Activated T-helper 17 cell treated with anti-CD3 and anti-CD28 coated beads, Interleukin-2, amount 50 U/mL, for 72 hours (primary cell): ENCODE data around the gene KYNU. TPM values are rescaled to one million over a fixed set of nuclear protein-coding genes. Genes with fewer than 3 reads are reported as not detected.

Experiments used
- ATAC-seq: fragments of 150-1000 bp; cut with Tn5 transposase; replicated peaks from 2 replicates; pipeline ENCODE4 v1.10.0; 2021; ENCODE audit warnings: mild to moderate bottlenecking, moderate library complexity
- H3K27ac Mint-ChIP-seq: one replicate; pipeline ENCODE4 v1.8.0; 2022; ENCODE audit warnings: mixed read lengths
- H3K27me3 Mint-ChIP-seq: one replicate; pipeline ENCODE4 v1.8.0; 2022; ENCODE audit warnings: mixed read lengths
- H3K36me3 Mint-ChIP-seq: one replicate; pipeline ENCODE4 v1.8.0; 2022; ENCODE audit warnings: low read depth, mild to moderate bottlenecking, mixed read lengths
- H3K4me1 Mint-ChIP-seq: one replicate; pipeline ENCODE4 v1.8.0; 2022; ENCODE audit warnings: mixed read lengths
- H3K4me3 Mint-ChIP-seq: one replicate; pipeline ENCODE4 v1.8.0; 2022; ENCODE audit warnings: mild to moderate bottlenecking, mixed read lengths
- H3K9me3 Mint-ChIP-seq: one replicate; pipeline ENCODE4 v1.8.0; 2022; ENCODE audit warnings: mixed read lengths
- total RNA-seq, 2 donors: library from RNA; stranded (reverse); gene quantifications; one replicate each; pipeline ENCODE4 v1.2.3, GENCODE V29; 2022

KYNU gene
- total RNA-seq, 2 donors from 2014 or later: 0.05 TPM; not detected in 1

DNA sequence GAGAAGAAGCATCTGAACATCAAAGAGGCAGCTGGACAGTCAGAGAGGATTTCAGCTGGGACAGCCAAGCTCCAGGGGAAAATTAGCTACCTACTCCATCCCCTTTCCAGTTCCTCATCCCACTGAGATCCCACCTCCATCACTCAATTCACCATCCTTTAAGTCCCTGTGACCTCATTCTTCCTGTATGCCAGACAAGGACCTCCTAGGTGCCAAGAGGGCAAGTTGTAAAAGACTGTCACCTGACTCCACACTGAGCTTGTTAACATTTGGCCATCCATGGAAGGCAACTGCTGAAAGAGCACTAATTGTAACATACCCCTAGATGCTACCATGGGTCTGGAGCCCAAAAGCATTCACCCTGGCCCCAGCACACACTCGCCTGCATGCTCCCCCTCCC is 97.8 kb downstream of the KYNU start:
- no peak for ATAC-seq
- Mint-ChIP-seq H3K27ac (no peak overlapping the region), H3K4me1 (no peaks in the 10 kb centered on the region), H3K9me3 (no peaks in the 10 kb centered on the region), H3K27me3 (no peaks in the 10 kb centered on the region), H3K4me3 (no peak overlapping the region), H3K36me3 (no peaks in the 10 kb centered on the region)

DNA sequence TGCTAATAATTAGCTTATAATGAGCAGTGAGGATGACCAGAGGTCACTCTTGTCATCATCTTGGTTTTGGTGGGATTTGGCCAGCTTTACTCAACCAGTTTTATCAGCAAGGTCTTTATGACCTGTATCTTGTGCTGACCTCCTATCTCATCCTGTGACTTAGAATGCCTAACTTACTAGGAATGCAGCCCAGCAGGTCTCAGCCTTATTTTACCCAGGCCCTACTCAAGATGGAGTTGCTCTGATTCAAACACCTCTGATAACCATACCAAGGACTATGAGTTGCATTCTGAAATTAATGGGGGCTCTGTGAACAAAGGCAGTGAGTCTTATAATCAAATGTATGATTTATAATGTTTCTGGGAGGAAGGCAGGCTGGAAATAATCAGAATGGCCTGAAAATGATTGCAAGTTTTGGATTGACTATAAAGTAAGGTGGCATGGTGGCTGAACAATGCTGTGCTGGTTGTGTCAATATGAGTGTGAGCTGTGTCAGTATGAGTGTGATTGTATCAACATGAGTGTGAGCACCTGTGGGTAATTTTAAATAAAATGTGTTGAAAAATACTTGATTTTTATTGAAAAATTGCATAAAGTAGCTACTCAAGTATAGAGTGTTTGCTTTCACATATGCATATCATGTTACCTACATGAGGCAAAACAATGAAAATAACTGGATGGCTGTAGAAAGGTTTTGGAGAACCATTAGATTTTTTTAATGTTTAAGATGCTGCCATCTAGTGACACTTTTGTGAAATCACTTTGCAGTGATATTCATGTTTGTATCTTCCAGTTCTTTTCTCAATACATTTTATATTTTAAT is 103.0 kb downstream of the KYNU start:
- Mint-ChIP-seq H3K27me3 (peaks cover 5% of the 10 kb centered on the region), H3K36me3 (no peaks in the 10 kb centered on the region), H3K4me3 (no peak overlapping the region), H3K9me3 (no peaks in the 10 kb centered on the region), H3K27ac (no peak overlapping the region), H3K4me1 (no peaks in the 10 kb centered on the region)
- peak; percentile 53 for ATAC-seq

GRCh38 chr2:142981069-142981378 is 103.6 kb downstream of the KYNU start:
- no peak overlapping the region for H3K27ac Mint-ChIP-seq
- ATAC-seq: no peak
- H3K4me3 Mint-ChIP-seq: no peak overlapping the region

DNA sequence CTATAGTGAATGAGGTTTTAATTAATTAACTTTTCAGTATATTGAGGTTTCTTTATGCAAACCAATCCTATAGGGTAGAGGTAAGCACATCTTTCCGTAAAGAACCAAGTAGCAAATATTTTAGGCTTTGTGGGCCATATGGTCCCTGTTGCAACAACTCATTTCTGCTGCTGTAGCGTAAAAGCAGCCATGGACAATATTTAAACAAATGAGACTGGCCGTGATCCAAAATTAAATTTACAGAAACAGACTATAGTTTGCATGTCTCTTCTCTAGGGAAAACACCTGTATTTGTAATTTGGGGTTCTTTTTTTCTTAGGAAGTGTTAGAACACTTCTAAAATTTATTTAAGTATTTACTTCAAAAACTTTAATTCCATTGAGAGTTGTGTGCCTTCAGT is 104.3 kb downstream of the KYNU start:
- Mint-ChIP-seq H3K36me3 (no peaks in the 10 kb centered on the region), H3K4me3 (no peak overlapping the region), H3K9me3 (no peaks in the 10 kb centered on the region), H3K4me1 (no peaks in the 10 kb centered on the region), H3K27ac (no peak overlapping the region), H3K27me3 (peaks cover 5% of the 10 kb centered on the region)
- ATAC-seq: no peak

More at GRCh38 chr2:142981069-142981378, 103.6 kb downstream of the KYNU start:
- Mint-ChIP-seq H3K4me1 (no peaks in the 10 kb centered on the region), H3K36me3 (no peaks in the 10 kb centered on the region), H3K27me3 (peaks cover 5% of the 10 kb centered on the region), H3K9me3 (no peaks in the 10 kb centered on the region)

DNA sequence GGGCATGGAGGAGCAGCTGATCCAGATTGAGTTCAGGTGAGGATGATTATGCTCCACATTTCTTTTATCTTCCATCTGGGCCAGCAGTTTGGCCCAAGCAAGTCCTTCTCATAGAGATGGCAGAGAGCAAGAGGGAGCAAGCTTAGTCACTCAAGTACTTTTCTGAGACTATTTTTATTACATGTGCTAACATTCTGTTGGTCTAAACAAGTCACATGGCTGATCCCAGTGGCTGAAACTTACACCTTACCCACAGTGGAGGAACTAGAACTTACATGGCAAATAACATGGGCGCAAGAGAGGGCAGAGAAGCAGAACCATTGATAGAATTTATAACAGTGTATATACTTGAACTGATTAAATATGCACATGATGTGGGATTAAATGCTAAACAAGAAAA is 105.7 kb downstream of the KYNU start:
- no peak overlapping the region for H3K4me3 Mint-ChIP-seq
- H3K27me3 Mint-ChIP-seq: peaks cover 5% of the 10 kb centered on the region
- ATAC-seq: no peak
- no peaks in the 10 kb centered on the region for H3K9me3 Mint-ChIP-seq
- no peaks in the 10 kb centered on the region for H3K36me3 Mint-ChIP-seq
- no peaks in the 10 kb centered on the region for H3K4me1 Mint-ChIP-seq
- no peak overlapping the region for H3K27ac Mint-ChIP-seq

DNA sequence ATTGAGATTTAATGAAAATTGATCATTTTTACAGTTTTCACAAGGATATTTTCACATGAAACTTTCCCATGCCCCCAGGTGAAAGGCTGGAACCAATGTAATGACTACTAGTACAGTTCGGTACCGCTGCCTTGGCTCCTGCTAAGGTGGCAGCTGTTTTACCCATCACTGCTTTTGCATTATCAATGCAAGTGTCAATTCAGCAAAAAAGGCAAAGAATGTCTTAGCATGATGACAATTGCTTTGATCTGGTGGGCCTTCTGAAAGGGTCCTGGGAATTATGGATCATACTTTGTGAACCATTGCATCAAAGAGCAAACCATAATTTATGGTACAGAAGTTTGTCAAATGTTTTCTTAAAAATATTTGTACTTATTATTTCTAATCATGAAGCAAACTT is 107.2 kb downstream of the KYNU start:
- no peak for ATAC-seq
- no peaks in the 10 kb centered on the region for H3K36me3 Mint-ChIP-seq
- H3K4me1 Mint-ChIP-seq: no peaks in the 10 kb centered on the region
- no peak overlapping the region for H3K4me3 Mint-ChIP-seq
- H3K9me3 Mint-ChIP-seq: no peaks in the 10 kb centered on the region
- H3K27ac Mint-ChIP-seq: no peak overlapping the region
- H3K27me3 Mint-ChIP-seq: peaks cover 5% of the 10 kb centered on the region

- Mint-ChIP-seq H3K9me3 (no peaks in the 10 kb centered on the region), H3K36me3 (no peaks in the 10 kb centered on the region), H3K27me3 (peaks cover 5% of the 10 kb centered on the region), H3K4me1 (no peaks in the 10 kb centered on the region), H3K4me3 (no peak overlapping the region), H3K27ac (no peak overlapping the region)
- no peak for ATAC-seq
These were observed 109.6 kb downstream of the KYNU start for GRCh38 chr2:142987044-142987443.

DNA sequence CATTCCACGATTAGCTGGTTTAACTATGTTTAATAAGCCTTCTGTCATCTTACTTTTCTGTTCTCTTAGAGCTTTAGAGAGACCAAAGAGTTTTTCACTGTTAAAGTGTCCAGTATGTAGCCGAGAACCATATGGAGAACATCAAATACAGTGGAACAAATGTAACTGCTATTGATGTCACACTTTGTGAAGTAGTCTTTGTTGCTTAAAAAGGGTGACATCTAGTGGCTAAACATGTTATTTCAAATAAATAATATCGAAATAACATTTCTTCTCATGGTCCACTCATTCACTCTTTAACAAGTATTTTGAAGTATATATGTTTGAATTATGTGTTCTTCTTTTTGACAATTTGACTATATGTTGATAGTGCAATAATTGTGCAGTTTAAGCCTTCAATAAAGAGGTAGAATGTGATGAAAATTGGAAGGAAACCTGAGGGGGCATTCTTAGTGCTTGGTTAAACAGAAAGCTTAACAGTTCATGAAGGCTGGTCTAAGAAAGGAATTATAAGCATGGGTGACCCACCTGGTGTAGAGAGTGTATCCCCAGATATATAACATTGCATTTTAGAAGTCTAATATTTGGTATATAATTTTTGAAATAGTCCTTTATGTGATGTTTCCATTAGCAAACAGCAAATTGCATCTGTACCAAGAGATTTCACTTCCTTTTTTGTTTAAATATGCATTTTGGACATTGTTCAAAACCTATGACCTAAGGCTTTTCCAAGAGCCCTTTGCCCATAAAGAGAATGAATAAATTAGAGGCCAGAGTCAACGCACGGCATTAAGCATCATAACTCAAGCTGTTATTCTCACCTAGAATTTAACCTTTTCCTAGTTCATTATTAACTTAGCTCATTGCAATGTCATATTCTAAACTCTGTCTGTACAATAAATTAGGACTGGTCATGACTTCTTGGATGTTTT is 112.1 kb downstream of the KYNU start:
- no peaks in the 10 kb centered on the region for H3K9me3 Mint-ChIP-seq
- ATAC-seq: no peak
- no peaks in the 10 kb centered on the region for H3K36me3 Mint-ChIP-seq
- no peaks in the 10 kb centered on the region for H3K27me3 Mint-ChIP-seq
- no peak overlapping the region for H3K27ac Mint-ChIP-seq
- H3K4me3 Mint-ChIP-seq: no peak overlapping the region
- H3K4me1 Mint-ChIP-seq: no peaks in the 10 kb centered on the region

- Mint-ChIP-seq H3K27me3 (peaks cover 5% of the 10 kb centered on the region), H3K27ac (no peak overlapping the region), H3K4me1 (no peaks in the 10 kb centered on the region), H3K4me3 (no peak overlapping the region), H3K36me3 (no peaks in the 10 kb centered on the region), H3K9me3 (no peaks in the 10 kb centered on the region)
- no peak for ATAC-seq
These were observed 113.8 kb downstream of the KYNU start for GRCh38 chr2:142991295-142991694.

DNA sequence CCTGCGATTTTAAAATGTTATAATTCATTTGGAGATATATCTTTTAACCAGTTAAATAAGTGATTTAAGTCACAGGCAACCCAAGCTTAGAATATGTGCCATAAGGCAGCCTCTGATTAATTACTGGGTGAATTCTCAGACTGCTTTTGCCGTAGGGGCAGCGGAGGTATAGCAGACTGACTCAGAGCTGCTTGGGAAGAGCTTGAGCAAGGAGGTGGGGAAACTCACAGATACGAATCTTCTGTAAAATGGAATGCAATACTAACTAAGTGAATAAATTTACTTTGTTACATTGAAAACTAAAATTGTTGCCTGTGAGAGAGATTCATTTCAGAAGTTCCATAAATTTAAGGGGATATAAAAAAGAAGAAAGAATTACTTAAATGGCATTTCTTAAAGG is 115.4 kb downstream of the KYNU start:
- H3K9me3 Mint-ChIP-seq: no peaks in the 10 kb centered on the region
- H3K4me3 Mint-ChIP-seq: no peak overlapping the region
- no peak for ATAC-seq
- peaks cover 12% of the 10 kb centered on the region for H3K27me3 Mint-ChIP-seq
- H3K4me1 Mint-ChIP-seq: no peaks in the 10 kb centered on the region
- H3K27ac Mint-ChIP-seq: no peak overlapping the region
- H3K36me3 Mint-ChIP-seq: no peaks in the 10 kb centered on the region

- ATAC-seq: no peak
- H3K4me1 Mint-ChIP-seq: no peaks in the 10 kb centered on the region
- H3K27ac Mint-ChIP-seq: no peak overlapping the region
- no peaks in the 10 kb centered on the region for H3K36me3 Mint-ChIP-seq
- no peaks in the 10 kb centered on the region for H3K9me3 Mint-ChIP-seq
- peaks cover 15% of the 10 kb centered on the region for H3K27me3 Mint-ChIP-seq
- no peak overlapping the region for H3K4me3 Mint-ChIP-seq
These were observed 116.3 kb downstream of the KYNU start for GRCh38 chr2:142993771-142994170.

DNA sequence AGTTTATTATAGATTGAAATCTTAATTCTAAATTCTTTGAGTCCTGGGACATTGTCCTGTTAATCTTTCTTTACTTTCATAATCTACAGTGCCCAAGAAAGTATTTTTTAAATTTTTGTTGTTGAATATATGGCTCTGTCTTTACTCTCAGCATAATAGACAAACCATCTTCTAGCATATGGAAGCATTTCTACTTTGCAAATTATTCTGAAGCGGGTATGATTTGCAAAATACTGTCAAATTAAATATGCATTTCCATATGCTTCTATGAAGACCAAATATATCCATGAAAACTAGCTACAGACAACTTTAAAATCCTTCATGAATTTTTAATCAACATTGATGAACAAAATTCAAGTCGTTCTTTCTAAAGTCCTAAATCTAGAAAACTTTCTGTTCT is 117.2 kb downstream of the KYNU start:
- Mint-ChIP-seq H3K27me3 (peaks cover 15% of the 10 kb centered on the region), H3K27ac (no peak overlapping the region), H3K9me3 (no peaks in the 10 kb centered on the region), H3K4me3 (no peak overlapping the region), H3K36me3 (no peaks in the 10 kb centered on the region), H3K4me1 (no peaks in the 10 kb centered on the region)
- ATAC-seq: no peak

DNA sequence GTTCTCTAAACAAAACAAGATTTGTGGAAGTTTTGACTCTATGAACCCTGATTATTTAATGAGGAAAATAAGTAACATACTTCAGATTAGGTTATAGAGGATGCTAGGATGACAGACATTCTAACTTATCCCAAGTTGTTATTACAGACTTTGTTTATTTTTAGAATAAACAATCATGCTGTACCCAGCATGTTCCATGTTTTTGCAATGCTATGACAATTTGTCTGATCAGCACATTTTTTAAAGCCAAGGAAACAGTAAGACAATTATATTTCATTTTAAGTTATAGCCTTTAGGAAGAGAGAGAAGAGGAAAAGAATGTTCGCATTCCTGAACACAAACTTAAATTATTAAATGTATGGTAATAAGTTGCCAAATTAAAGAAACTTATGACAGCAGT is 119.8 kb downstream of the KYNU start:
- ATAC-seq: no peak
- Mint-ChIP-seq H3K27ac (no peak overlapping the region), H3K27me3 (peaks cover 19% of the 10 kb centered on the region), H3K4me3 (no peak overlapping the region), H3K4me1 (no peaks in the 10 kb centered on the region), H3K36me3 (no peaks in the 10 kb centered on the region), H3K9me3 (no peaks in the 10 kb centered on the region)

DNA sequence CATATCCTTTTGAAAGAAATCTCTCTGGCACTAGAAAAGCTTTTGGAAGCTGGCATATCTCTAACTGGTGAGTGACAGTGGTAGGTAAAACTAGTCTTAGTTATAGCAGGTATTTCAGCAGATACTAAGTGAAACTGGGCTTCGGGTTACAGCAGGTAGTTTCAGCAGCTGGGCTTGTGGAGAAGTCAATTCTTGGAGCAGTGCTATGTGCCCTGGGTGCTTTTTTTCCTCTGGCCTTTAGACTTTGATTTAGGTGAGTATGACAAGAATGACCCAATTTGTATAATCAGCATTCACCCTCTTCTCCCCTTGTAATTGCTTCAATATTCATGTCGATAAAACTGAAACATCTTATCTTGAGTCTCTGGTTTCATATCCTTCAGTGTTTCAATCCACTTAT is 123.1 kb downstream of the KYNU start:
- H3K4me3 Mint-ChIP-seq: no peak overlapping the region
- no peaks in the 10 kb centered on the region for H3K9me3 Mint-ChIP-seq
- no peaks in the 10 kb centered on the region for H3K36me3 Mint-ChIP-seq
- ATAC-seq: no peak
- no peak overlapping the region for H3K27ac Mint-ChIP-seq
- H3K4me1 Mint-ChIP-seq: no peaks in the 10 kb centered on the region
- H3K27me3 Mint-ChIP-seq: peaks cover 32% of the 10 kb centered on the region

GRCh38 chr2:143001501-143001900 is 124.0 kb downstream of the KYNU start:
- no peaks in the 10 kb centered on the region for H3K9me3 Mint-ChIP-seq
- H3K36me3 Mint-ChIP-seq: no peaks in the 10 kb centered on the region
- no peak overlapping the region for H3K27ac Mint-ChIP-seq
- no peak for ATAC-seq
- peaks cover 28% of the 10 kb centered on the region for H3K27me3 Mint-ChIP-seq
- no peak overlapping the region for H3K4me3 Mint-ChIP-seq
- no peaks in the 10 kb centered on the region for H3K4me1 Mint-ChIP-seq
